Measurements from ENCODE around the gene ASPN. TPM values are rescaled to one million over a fixed set of nuclear protein-coding genes. Genes with fewer than 3 reads are reported as not detected.

ASPN gene
- total RNA-seq, 1 donor from 2014 or later = 40.9 TPM

- no peak for DNase-seq (ENCODE audit: low spot score)
These were observed 22.6 kb upstream of the ASPN start for GRCh38 chr9:92504881-92505280.

GRCh38 chr9:92503156-92503555, 20.9 kb upstream of the ASPN start:
- no peak for DNase-seq (ENCODE audit: low spot score)

- DNase-seq (ENCODE audit: low spot score) = peak; percentile 48
These were observed 19.5 kb upstream of the ASPN start for GRCh38 chr9:92501671-92502393.

GRCh38 chr9:92500725-92501124, 18.4 kb upstream of the ASPN start:
- DNase-seq (ENCODE audit: low spot score) = no peak

- DNase-seq (ENCODE audit: low spot score) = no peak
These were observed 17.4 kb upstream of the ASPN start for GRCh38 chr9:92499701-92500100.

GRCh38 chr9:92496396-92497176, 14.3 kb upstream of the ASPN start:
- DNase-seq (ENCODE audit: low spot score) = no peak

GRCh38 chr9:92494856-92495255, 12.6 kb upstream of the ASPN start:
- DNase-seq (ENCODE audit: low spot score) = no peak

GRCh38 chr9:92493749-92494387, 11.6 kb upstream of the ASPN start:
- no peak for DNase-seq (ENCODE audit: low spot score)

GRCh38 chr9:92492781-92493401, 10.6 kb upstream of the ASPN start:
- no peak for DNase-seq (ENCODE audit: low spot score)

GRCh38 chr9:92488681-92489550, 6.6 kb upstream of the ASPN start:
- no peak for DNase-seq (ENCODE audit: low spot score)

GRCh38 chr9:92486371-92486770, 4.1 kb upstream of the ASPN start:
- DNase-seq (ENCODE audit: low spot score) = no peak

- DNase-seq (ENCODE audit: low spot score) = no peak
These were observed 2.3 kb upstream of the ASPN start for GRCh38 chr9:92484563-92484962.

GRCh38 chr9:92483627-92484545, 1.6 kb upstream of the ASPN start:
- DNase-seq (ENCODE audit: low spot score) = no peak

GRCh38 chr9:92482805-92483204, 499 bp upstream of the ASPN start:
- no peak for DNase-seq (ENCODE audit: low spot score)

GRCh38 chr9:92480986-92481633, 1.2 kb downstream of the ASPN start:
- no peak for DNase-seq (ENCODE audit: low spot score)

GRCh38 chr9:92480291-92480771, 2.0 kb downstream of the ASPN start:
- DNase-seq (ENCODE audit: low spot score) = no peak

GRCh38 chr9:92479346-92479745, 3.0 kb downstream of the ASPN start:
- DNase-seq (ENCODE audit: low spot score) = no peak

- DNase-seq (ENCODE audit: low spot score) = no peak
These were observed 3.5 kb downstream of the ASPN start for GRCh38 chr9:92478783-92479182.

- DNase-seq (ENCODE audit: low spot score) = no peak
These were observed 5.3 kb downstream of the ASPN start for GRCh38 chr9:92476962-92477361.

GRCh38 chr9:92474587-92474986, 7.7 kb downstream of the ASPN start:
- DNase-seq (ENCODE audit: low spot score) = no peak
